Nephron progenitor cell (in vitro differentiated cells): ENCODE measurements around the gene TSSK2.

Experiments used
- DNase-seq: peaks from one replicate; pipeline ENCODE4 v3.0.0; 2021
- H3K27ac Mint-ChIP-seq: 2 replicates; pipeline ENCODE4 v1.8.0; 2021; ENCODE audit warnings: mild to moderate bottlenecking, moderate library complexity, mixed read lengths
- H3K27me3 Mint-ChIP-seq: 2 replicates; pipeline ENCODE4 v1.8.0; 2021; ENCODE audit warnings: mild to moderate bottlenecking, low read depth, mixed read lengths; ENCODE audit not compliant: poor library complexity
- H3K36me3 Mint-ChIP-seq: 2 replicates; pipeline ENCODE4 v1.8.0; 2021; ENCODE audit warnings: low read depth, mixed read lengths
- H3K4me1 Mint-ChIP-seq: 2 replicates; pipeline ENCODE4 v1.8.0; 2021; ENCODE audit warnings: mixed read lengths
- H3K4me3 Mint-ChIP-seq: 2 replicates; pipeline ENCODE4 v1.8.0; 2021; ENCODE audit warnings: mild to moderate bottlenecking, moderate library complexity, mixed read lengths
- H3K9me3 Mint-ChIP-seq: 2 replicates; pipeline ENCODE4 v1.8.0; 2021; ENCODE audit warnings: mild to moderate bottlenecking, moderate library complexity, mixed read lengths
- CTCF ChIP-seq: fragments of 200-600 bp; sonication (generic); IDR thresholded peaks from 2 replicates; pipeline ENCODE4 v1.5.0; 2021; ENCODE audit warnings: antibody characterized with exemption

TSSK2 gene

GRCh38 chr22:19124377-19124776 lies 6.7 kb upstream of the TSSK2 start:
- DNase-seq = no peak
- H3K9me3 Mint-ChIP-seq = no peaks in the 10 kb centered on the region
- H3K4me1 Mint-ChIP-seq = peaks cover 30% of the 10 kb centered on the region
- no peak overlapping the region for H3K27ac Mint-ChIP-seq
- no peak for TF ChIP-seq CTCF
- H3K27me3 Mint-ChIP-seq = peaks cover 27% of the 10 kb centered on the region
- H3K4me3 Mint-ChIP-seq = no peak overlapping the region
- no peaks in the 10 kb centered on the region for H3K36me3 Mint-ChIP-seq

GRCh38 chr22:19125011-19125410 lies 6.1 kb upstream of the TSSK2 start:
- Mint-ChIP-seq H3K27me3 (peaks cover 31% of the 10 kb centered on the region), H3K9me3 (no peaks in the 10 kb centered on the region), H3K27ac (no peak overlapping the region), H3K36me3 (no peaks in the 10 kb centered on the region), H3K4me3 (no peak overlapping the region), H3K4me1 (peaks cover 25% of the 10 kb centered on the region)
- TF ChIP-seq CTCF = no peak
- no peak for DNase-seq

GRCh38 chr22:19125474-19126308 lies 5.4 kb upstream of the TSSK2 start:
- TF ChIP-seq CTCF = no peak

GRCh38 chr22:19126309-19127273 lies 4.5 kb upstream of the TSSK2 start:
- peaks cover 2% of the 10 kb centered on the region for H3K36me3 Mint-ChIP-seq
- no peak overlapping the region for H3K27ac Mint-ChIP-seq
- H3K9me3 Mint-ChIP-seq = no peaks in the 10 kb centered on the region
- H3K4me3 Mint-ChIP-seq = no peak overlapping the region
- no peak for DNase-seq
- H3K4me1 Mint-ChIP-seq = peaks cover 9% of the 10 kb centered on the region
- TF ChIP-seq CTCF = no peak
- peaks cover 34% of the 10 kb centered on the region for H3K27me3 Mint-ChIP-seq

More at GRCh38 chr22:19125474-19126308, 5.4 kb upstream of the TSSK2 start:
- peaks cover 18% of the 10 kb centered on the region for H3K4me1 Mint-ChIP-seq
- no peak overlapping the region for H3K4me3 Mint-ChIP-seq
- no peak overlapping the region for H3K27ac Mint-ChIP-seq
- peaks cover 32% of the 10 kb centered on the region for H3K27me3 Mint-ChIP-seq
- no peak for DNase-seq
- H3K36me3 Mint-ChIP-seq = no peaks in the 10 kb centered on the region
- no peaks in the 10 kb centered on the region for H3K9me3 Mint-ChIP-seq

GRCh38 chr22:19127329-19128008 lies 3.6 kb upstream of the TSSK2 start:
- TF ChIP-seq CTCF = no peak
- H3K27me3 Mint-ChIP-seq = peaks cover 34% of the 10 kb centered on the region
- no peak overlapping the region for H3K27ac Mint-ChIP-seq
- H3K36me3 Mint-ChIP-seq = peaks cover 4% of the 10 kb centered on the region
- H3K9me3 Mint-ChIP-seq = no peaks in the 10 kb centered on the region
- H3K4me3 Mint-ChIP-seq = no peak overlapping the region
- H3K4me1 Mint-ChIP-seq = peaks cover 9% of the 10 kb centered on the region
- no peak for DNase-seq
